Retinal pigment epithelial cell (primary cell): Measurements from ENCODE around the gene MYO7B.

ENCODE experiments used
- DNase-seq: peaks from one replicate; pipeline ENCODE4 v3.0.0-alpha.2; 2010; ENCODE audit warnings: low read depth
- H3K4me3 ChIP-seq: 2 replicates; pipeline ENCODE4 v1.5.1; 2011; ENCODE audit warnings: mild to moderate bottlenecking, low read length, control low read depth, moderate library complexity
- CTCF ChIP-seq: conservative IDR thresholded peaks from 2 replicates; pipeline ENCODE4 v1.5.1; 2011; ENCODE audit warnings: low read depth, low read length, control low read depth, inconsistent platforms

The MYO7B gene

DNA sequence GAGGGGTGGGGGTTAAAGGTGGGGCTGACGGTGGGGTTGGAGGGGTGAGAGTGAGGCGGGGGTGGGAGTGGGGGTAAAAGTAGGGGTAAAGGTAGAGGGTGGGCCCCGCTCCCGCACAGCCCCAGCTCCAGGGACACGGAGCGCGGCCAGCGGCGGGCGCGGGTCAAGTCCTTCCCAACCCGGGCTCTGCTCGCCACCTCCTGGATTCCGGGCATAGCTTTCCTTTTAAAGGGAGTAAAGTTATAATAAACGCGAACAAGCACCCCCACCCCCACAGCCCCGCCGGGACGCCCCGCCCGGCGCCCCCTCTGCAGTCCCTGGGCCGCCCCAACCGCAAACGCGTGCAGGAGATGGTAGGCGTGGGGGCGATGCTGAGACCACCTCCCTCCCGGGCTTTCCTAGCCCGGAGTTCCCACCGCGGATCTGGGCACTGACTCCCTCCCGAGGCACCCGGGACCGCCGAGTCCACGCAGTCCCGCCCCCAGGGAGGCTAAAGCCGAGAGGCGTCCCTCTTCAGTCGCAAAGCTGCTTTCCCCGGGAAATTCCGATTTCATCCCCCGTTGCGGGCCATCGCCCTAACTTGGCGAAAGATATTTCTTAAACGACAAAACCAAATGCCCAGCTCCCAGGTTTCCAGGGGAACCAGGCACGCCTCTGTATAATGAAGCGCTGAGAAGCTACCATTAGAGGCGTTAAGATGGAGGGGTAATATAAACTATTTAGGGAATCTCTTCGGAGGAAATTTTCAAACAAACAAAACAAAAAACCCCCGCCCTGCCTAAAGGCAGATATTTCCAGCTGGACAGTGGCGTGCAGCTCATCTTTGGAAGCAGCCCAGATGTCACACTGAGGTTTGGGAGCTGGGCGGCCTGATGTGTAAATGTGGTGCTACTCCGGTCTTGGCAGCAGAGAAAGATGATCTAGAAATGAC lies 140.1 kb downstream of the MYO7B start, which contains the start of gene LIMS2:
Gene LIMS2, minus strand, starts transcription at position 200 of the 931 bp plus-strand sequence. CDS start 506 bp downstream, outside the sequence.
- peak within 1 kb of the TSS; percentile 56 for H3K4me3 ChIP-seq
- no peak for DNase-seq
- no peak for TF ChIP-seq CTCF

GRCh38 chr2:127676906-127677305 lies 141.4 kb downstream of the MYO7B start:
- DNase-seq = no peak
- TF ChIP-seq CTCF = no peak
- no peak overlapping the region for H3K4me3 ChIP-seq

DNA sequence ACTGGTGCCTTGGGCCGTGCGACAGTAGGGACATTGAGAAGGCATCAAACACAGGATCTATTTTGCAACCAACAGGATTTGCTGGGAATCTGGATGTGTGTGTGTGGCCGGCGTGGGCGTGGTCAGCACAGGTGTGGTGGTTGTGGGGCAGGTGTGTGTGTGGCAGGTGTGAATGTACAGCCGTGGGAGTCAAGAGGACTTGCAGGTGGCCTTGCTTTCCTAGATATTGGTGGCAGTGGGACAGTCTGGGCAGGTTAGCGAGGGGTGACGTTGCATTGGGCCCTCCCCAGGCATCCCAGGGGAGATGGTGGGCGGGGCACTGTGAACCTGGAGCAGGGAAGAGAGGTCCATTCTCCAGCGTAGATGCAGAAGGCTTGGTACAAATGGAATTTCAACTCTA lies 143.0 kb downstream of the MYO7B start:
- H3K4me3 ChIP-seq = no peak overlapping the region
- no peak for TF ChIP-seq CTCF
- DNase-seq = no peak

- no peak for DNase-seq
- no peak for TF ChIP-seq CTCF
- H3K4me3 ChIP-seq = no peak overlapping the region
These were observed 143.5 kb downstream of the MYO7B start for GRCh38 chr2:127678991-127679390.

GRCh38 chr2:127679680-127680361 lies 144.3 kb downstream of the MYO7B start:
- DNase-seq = no peak
- TF ChIP-seq CTCF = no peak
- no peak overlapping the region for H3K4me3 ChIP-seq

- DNase-seq = no peak
- TF ChIP-seq CTCF = no peak
- H3K4me3 ChIP-seq = no peak overlapping the region
These were observed 145.3 kb downstream of the MYO7B start for GRCh38 chr2:127680706-127681287.
